ENCODE measurements around the gene TYK2. TPM values are rescaled to one million over a fixed set of nuclear protein-coding genes. Genes with fewer than 3 reads are reported as not detected.

The TYK2 gene
- total RNA-seq, 1 donor from 2014 or later = 131 TPM

DNA sequence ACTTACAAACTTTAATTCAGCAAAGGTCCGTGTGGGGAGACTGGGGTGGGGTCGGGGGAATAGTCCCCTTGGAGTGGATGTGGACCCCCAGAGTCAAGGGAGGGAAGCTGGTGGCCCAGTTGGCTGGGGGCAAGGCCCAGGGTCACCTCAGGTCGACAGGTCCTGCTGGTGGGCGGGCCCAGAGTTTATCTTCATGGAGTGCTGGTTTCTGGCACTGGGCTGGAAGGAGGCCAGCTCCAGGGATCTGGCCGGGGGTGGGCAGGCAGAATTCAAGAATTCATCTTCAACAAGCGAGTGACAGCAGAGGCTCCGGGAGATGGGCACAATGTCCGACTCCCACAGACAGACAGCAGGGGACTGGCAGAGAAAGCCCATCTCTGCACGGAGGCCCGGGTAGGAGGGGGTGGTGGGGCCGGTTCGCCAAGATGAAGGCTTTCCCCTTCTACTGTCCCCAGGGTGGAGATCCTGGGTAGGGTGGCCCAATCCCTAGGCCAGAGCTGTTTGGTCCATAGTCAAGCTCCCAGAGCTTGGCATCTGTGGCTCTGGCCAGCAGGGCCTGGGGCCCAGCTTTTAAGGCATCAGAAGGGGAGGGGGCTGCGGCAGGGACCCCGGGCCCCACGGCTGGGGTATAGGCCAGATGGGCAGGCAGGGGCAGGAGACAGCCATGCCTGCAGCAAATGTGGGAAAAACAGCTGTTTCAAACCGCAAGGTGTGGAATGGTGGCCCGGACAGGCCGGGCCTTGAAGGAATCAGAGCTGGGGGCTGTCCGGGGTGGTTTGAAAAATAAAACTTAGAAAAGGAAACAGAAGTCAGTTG lies 63.9 kb downstream of the TYK2 start:
- TF ChIP-seq, protein P1, sequence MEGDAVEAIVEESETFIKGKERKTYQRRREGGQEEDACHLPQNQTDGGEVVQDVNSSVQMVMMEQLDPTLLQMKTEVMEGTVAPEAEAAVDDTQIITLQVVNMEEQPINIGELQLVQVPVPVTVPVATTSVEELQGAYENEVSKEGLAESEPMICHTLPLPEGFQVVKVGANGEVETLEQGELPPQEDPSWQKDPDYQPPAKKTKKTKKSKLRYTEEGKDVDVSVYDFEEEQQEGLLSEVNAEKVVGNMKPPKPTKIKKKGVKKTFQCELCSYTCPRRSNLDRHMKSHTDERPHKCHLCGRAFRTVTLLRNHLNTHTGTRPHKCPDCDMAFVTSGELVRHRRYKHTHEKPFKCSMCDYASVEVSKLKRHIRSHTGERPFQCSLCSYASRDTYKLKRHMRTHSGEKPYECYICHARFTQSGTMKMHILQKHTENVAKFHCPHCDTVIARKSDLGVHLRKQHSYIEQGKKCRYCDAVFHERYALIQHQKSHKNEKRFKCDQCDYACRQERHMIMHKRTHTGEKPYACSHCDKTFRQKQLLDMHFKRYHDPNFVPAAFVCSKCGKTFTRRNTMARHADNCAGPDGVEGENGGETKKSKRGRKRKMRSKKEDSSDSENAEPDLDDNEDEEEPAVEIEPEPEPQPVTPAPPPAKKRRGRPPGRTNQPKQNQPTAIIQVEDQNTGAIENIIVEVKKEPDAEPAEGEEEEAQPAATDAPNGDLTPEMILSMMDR (conservative IDR thresholded peaks at IDR 0.05) = no peak
- peaks cover 11% of the 10 kb centered on the region for H3K36me3 Mint-ChIP-seq
- peak overlapping the region; percentile 93 for H3K4me3 Mint-ChIP-seq
- no peak for DNase-seq (ENCODE audit: extremely low spot score, unreplicated experiment)
- H3K27ac Mint-ChIP-seq = peak overlapping the region; percentile 52
- peaks cover 14% of the 10 kb centered on the region for H3K4me1 Mint-ChIP-seq (ENCODE audit: unreplicated experiment)
- no peaks in the 10 kb centered on the region for H3K27me3 Mint-ChIP-seq
- H3K9me3 Mint-ChIP-seq = no peaks in the 10 kb centered on the region

DNA sequence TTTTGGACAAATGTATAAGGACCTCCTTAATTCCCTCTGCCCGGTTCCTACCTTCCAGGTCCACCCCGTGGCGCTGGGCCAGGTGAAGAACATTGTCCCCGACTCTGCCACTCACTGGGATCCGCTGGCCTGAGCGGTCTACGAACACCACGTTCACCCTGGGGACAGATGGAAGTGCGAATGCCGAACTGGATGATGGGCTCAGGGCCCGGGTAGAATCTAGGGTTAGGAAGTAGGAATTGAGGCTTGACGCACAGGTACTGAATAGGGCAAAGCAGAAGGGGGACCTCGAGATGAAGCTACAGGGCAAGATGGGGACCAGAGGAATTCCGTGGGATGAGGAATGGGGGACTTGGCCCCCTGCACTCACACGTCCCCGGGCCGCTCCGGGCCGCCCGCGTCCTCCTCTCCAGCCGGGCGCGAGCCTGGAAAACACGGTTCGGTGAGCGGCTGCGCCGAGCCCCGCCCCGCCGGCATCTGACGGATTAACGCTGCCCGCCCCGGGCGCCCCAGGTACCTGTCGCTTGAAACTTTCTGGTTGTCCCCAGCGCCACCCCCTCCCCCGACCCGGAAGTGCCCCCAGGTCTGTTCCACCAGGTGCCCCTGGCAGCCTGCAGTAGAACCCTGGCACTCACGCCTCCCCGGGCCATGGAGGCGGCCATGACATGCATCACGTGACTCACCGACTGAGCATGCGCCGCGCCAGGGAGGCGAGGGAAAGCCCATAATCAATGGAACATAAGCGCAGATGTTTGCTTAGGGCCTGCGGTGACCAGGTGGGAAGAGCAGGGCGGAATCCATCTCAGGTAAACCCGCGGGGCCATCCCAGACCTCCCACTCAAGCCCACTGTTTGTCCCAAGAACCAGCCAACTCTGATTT lies 64.8 kb downstream of the TYK2 start, which contains the start of gene FDX2:
Gene FDX2, minus strand, starts transcription at position 681 of the 880 bp plus-strand sequence. Its CDS starts 19 bp downstream, at position 662.
- H3K27ac Mint-ChIP-seq = peak within 1 kb of the TSS; percentile 63
- peak; percentile 92 for DNase-seq (ENCODE audit: extremely low spot score, unreplicated experiment)
- peaks cover 11% of the 10 kb centered on the region for H3K36me3 Mint-ChIP-seq

DNA sequence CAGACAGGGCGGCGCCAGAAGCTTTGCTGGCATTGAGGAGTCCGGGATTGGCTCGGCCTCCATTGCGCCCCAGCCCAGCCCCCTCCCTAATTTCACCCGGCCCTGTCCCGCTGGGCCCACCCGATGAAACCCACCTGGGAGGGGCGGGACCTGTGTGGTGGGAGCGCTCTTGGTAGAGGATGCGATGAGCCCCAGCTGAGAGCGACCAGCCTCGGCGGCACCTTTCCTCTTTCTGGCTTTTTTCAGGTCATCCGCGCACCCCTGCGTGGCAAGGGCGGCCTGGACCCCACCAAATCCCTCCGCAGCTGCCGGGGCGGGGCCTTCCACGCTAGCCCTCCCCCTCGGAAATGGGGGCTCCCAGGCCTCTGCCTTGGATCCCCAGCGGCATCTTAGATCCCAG lies 70.9 kb downstream of the TYK2 start, which contains the start of gene ZGLP1:
Gene ZGLP1, minus strand, starts transcription at position 393 of the 400 bp plus-strand sequence.
- H3K27ac Mint-ChIP-seq = no peak within 1 kb of the TSS

More for the DNA sequence above, 64.8 kb downstream of the TYK2 start, which contains the start of gene FDX2:
- peaks cover 14% of the 10 kb centered on the region for H3K4me1 Mint-ChIP-seq (ENCODE audit: unreplicated experiment)
- H3K4me3 Mint-ChIP-seq = peak within 1 kb of the TSS; percentile 93
- H3K9me3 Mint-ChIP-seq = no peaks in the 10 kb centered on the region
- H3K27me3 Mint-ChIP-seq = no peaks in the 10 kb centered on the region
- TF ChIP-seq, protein P1 (conservative IDR thresholded peaks at IDR 0.05) = no peak

DNA sequence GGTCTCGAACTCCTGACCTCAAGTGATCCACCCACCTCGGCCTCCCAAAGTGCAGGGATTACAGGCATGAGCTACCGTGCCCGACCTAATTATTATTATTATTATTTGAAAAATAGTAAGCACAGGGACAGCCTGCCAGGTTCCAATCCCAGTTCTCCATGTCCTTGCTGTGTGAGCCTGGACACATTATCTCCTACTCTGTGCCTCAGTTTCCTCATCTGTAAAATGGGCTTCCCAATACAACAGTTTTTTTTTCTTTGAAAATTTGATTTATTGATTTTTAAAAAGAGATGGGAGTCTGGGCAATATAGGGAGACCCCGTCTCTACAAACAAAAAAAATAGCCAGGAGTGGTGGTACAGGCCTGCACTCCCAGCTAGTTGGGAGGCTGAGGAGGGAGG lies 74.0 kb downstream of the TYK2 start:
- Mint-ChIP-seq H3K4me1 (ENCODE audit: unreplicated experiment) (no peaks in the 10 kb centered on the region), H3K9me3 (no peaks in the 10 kb centered on the region), H3K36me3 (no peaks in the 10 kb centered on the region), H3K4me3 (no peak overlapping the region), H3K27ac (no peak overlapping the region), H3K27me3 (peaks cover 10% of the 10 kb centered on the region)
- TF ChIP-seq, protein P1 (conservative IDR thresholded peaks at IDR 0.05) = no peak
- DNase-seq (ENCODE audit: extremely low spot score, unreplicated experiment) = no peak

More for the DNA sequence above, 70.9 kb downstream of the TYK2 start, which contains the start of gene ZGLP1:
- no peak for DNase-seq (ENCODE audit: extremely low spot score, unreplicated experiment)
- H3K4me3 Mint-ChIP-seq = no peak within 1 kb of the TSS
- no peaks in the 10 kb centered on the region for H3K27me3 Mint-ChIP-seq
- H3K36me3 Mint-ChIP-seq = peaks cover 4% of the 10 kb centered on the region
- no peaks in the 10 kb centered on the region for H3K9me3 Mint-ChIP-seq
- no peaks in the 10 kb centered on the region for H3K4me1 Mint-ChIP-seq (ENCODE audit: unreplicated experiment)
- TF ChIP-seq, protein P1 (conservative IDR thresholded peaks at IDR 0.05) = no peak

DNA sequence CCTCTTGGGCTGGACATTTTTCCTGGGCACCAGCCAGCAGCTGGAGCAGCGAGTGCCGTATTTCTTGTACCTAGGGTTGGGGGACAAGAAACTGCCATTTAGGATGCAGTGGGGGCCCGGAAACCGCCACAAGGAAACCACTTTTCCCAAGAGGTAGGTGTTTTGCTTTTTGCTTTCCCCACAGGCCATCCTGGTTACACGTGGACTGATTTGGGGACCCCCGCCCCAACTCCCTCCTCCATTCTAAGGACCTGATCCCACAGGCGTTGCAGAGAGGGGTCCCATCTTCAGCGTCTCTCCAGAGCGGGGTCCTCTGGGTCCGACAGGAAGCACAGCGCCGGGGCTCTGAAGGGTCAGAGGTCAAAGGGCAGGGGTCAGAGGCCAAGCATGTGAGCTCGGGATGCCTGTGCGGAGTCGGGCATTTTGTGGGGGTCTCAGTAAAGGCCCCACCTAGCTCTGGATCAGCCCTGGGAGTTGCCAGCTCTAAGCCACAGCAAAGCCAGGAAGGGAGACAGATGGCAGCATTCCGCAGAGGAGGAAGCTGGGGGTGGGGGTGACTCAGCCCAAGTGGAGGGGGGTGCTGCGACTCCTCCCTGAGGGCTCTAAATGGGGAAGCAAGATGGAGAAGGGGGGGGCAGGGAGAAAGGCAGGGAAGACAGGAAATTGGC lies 75.1 kb downstream of the TYK2 start:
- no peak overlapping the region for H3K4me3 Mint-ChIP-seq
- H3K9me3 Mint-ChIP-seq = no peaks in the 10 kb centered on the region
- no peaks in the 10 kb centered on the region for H3K36me3 Mint-ChIP-seq
- H3K27ac Mint-ChIP-seq = no peak overlapping the region
- no peak for DNase-seq (ENCODE audit: extremely low spot score, unreplicated experiment)
- no peaks in the 10 kb centered on the region for H3K4me1 Mint-ChIP-seq (ENCODE audit: unreplicated experiment)
- TF ChIP-seq, protein P1 (conservative IDR thresholded peaks at IDR 0.05) = no peak
- peaks cover 13% of the 10 kb centered on the region for H3K27me3 Mint-ChIP-seq

Data from type B pancreatic cell (in vitro differentiated cells).